ENCODE measurements around the gene KXD1. TPM values are rescaled to one million over a fixed set of nuclear protein-coding genes. Genes with fewer than 3 reads are reported as not detected.

Gene KXD1
- polyA plus RNA-seq (2012; ENCODE audit: missing spikeins) = 98.8 TPM

GRCh38 chr19:18557411-18558201 is at the start of gene KXD1:
Gene KXD1, plus strand, starts transcription at chr19:18557870. Its CDS starts 4,187 bp downstream, at chr19:18562057.
- DNase-seq (ENCODE audit: insufficient read length) (peak; percentile 96), FAIRE-seq (peak; percentile 100)
- TF ChIP-seq TAF1 (IDR thresholded peaks at IDR 0.05; ENCODE audit: borderline replicate concordance, low read depth, low read length) (0 out of 2 replicates have a peak, but pooled peaks have one; percentile 2), POLR2A (IDR thresholded peaks at IDR 0.05; ENCODE audit: low read depth, low read length) (peak; percentile 85), POLR2AphosphoS5 (IDR thresholded peaks at IDR 0.05; ENCODE audit: low read depth, low read length) (peak; percentile 89)

- TF ChIP-seq TAF1 (IDR thresholded peaks at IDR 0.05; ENCODE audit: borderline replicate concordance, low read depth, low read length) (no peak), POLR2AphosphoS5 (IDR thresholded peaks at IDR 0.05; ENCODE audit: low read depth, low read length) (no peak)
- no peak for DNase-seq (ENCODE audit: insufficient read length)
- no peak for FAIRE-seq
Observed at GRCh38 chr19:18508585-18508984, 49.1 kb upstream of the KXD1 start.

- no peak for DNase-seq (ENCODE audit: insufficient read length)
- no peak for FAIRE-seq
- no peak for TF ChIP-seq POLR2A (IDR thresholded peaks at IDR 0.05; ENCODE audit: low read depth, low read length)
- TF ChIP-seq POLR2AphosphoS5 (IDR thresholded peaks at IDR 0.05; ENCODE audit: low read depth, low read length) = no peak
- TF ChIP-seq TAF1 (IDR thresholded peaks at IDR 0.05; ENCODE audit: borderline replicate concordance, low read depth, low read length) = no peak
Observed at GRCh38 chr19:18510216-18510615, 47.5 kb upstream of the KXD1 start.

- TF ChIP-seq TAF1 (IDR thresholded peaks at IDR 0.05; ENCODE audit: borderline replicate concordance, low read depth, low read length) (no peak), POLR2AphosphoS5 (IDR thresholded peaks at IDR 0.05; ENCODE audit: low read depth, low read length) (no peak), POLR2A (IDR thresholded peaks at IDR 0.05; ENCODE audit: low read depth, low read length) (no peak)
- FAIRE-seq (no peak), DNase-seq (ENCODE audit: insufficient read length) (no peak)
Observed at GRCh38 chr19:18513868-18514267, 43.8 kb upstream of the KXD1 start.

GRCh38 chr19:18514800-18515682 is 42.6 kb upstream of the KXD1 start:
- TF ChIP-seq TAF1 (IDR thresholded peaks at IDR 0.05; ENCODE audit: borderline replicate concordance, low read depth, low read length) (no peak), POLR2A (IDR thresholded peaks at IDR 0.05; ENCODE audit: low read depth, low read length) (no peak), POLR2AphosphoS5 (IDR thresholded peaks at IDR 0.05; ENCODE audit: low read depth, low read length) (no peak)
- DNase-seq (ENCODE audit: insufficient read length) (no peak), FAIRE-seq (no peak)

- TF ChIP-seq POLR2A (IDR thresholded peaks at IDR 0.05; ENCODE audit: low read depth, low read length) (no peak), POLR2AphosphoS5 (IDR thresholded peaks at IDR 0.05; ENCODE audit: low read depth, low read length) (no peak), TAF1 (IDR thresholded peaks at IDR 0.05; ENCODE audit: borderline replicate concordance, low read depth, low read length) (no peak)
- DNase-seq (ENCODE audit: insufficient read length) (no peak), FAIRE-seq (no peak)
Observed at GRCh38 chr19:18515959-18516358, 41.7 kb upstream of the KXD1 start.

- TF ChIP-seq POLR2AphosphoS5 (IDR thresholded peaks at IDR 0.05; ENCODE audit: low read depth, low read length) (no peak), POLR2A (IDR thresholded peaks at IDR 0.05; ENCODE audit: low read depth, low read length) (no peak), TAF1 (IDR thresholded peaks at IDR 0.05; ENCODE audit: borderline replicate concordance, low read depth, low read length) (no peak)
- no peak for FAIRE-seq
- DNase-seq (ENCODE audit: insufficient read length) = no peak
Observed at GRCh38 chr19:18517606-18518005, 40.1 kb upstream of the KXD1 start.

- FAIRE-seq = no peak
- no peak for DNase-seq (ENCODE audit: insufficient read length)
- TF ChIP-seq POLR2A (IDR thresholded peaks at IDR 0.05; ENCODE audit: low read depth, low read length) (no peak), POLR2AphosphoS5 (IDR thresholded peaks at IDR 0.05; ENCODE audit: low read depth, low read length) (no peak), TAF1 (IDR thresholded peaks at IDR 0.05; ENCODE audit: borderline replicate concordance, low read depth, low read length) (no peak)
Observed at GRCh38 chr19:18518639-18519038, 39.0 kb upstream of the KXD1 start.

- FAIRE-seq (peak; percentile 89), DNase-seq (ENCODE audit: insufficient read length) (no peak)
- TF ChIP-seq POLR2A (IDR thresholded peaks at IDR 0.05; ENCODE audit: low read depth, low read length) (no peak), TAF1 (IDR thresholded peaks at IDR 0.05; ENCODE audit: borderline replicate concordance, low read depth, low read length) (no peak)
Observed at GRCh38 chr19:18519962-18520847, 37.5 kb upstream of the KXD1 start.

- FAIRE-seq = peak; percentile 42
- TF ChIP-seq POLR2AphosphoS5 (IDR thresholded peaks at IDR 0.05; ENCODE audit: low read depth, low read length) (no peak), TAF1 (IDR thresholded peaks at IDR 0.05; ENCODE audit: borderline replicate concordance, low read depth, low read length) (no peak), POLR2A (IDR thresholded peaks at IDR 0.05; ENCODE audit: low read depth, low read length) (no peak)
- DNase-seq (ENCODE audit: insufficient read length) = no peak
Observed at GRCh38 chr19:18520848-18521691, 36.6 kb upstream of the KXD1 start.

Measured in GM12892 (cell line).